Activated naive CD8-positive, alpha-beta T cell treated with anti-CD3 and anti-CD28 coated beads, Interleukin-2, amount 10 ng/mL, durations not matched to agents 7 days and 5 days (primary cell): ENCODE data around the gene CLDN10. TPM values are rescaled to one million over a fixed set of nuclear protein-coding genes. Genes with fewer than 3 reads are reported as not detected.
"Not testable (repeated sequence)": the region's sequence is repeated elsewhere in the genome, so short reads cannot be mapped to it uniquely, and the experiment has no call there.

Experiments
- ATAC-seq: fragments of 150-1000 bp; cut with Tn5 transposase; one replicate; pipeline ENCODE4 v1.10.0; 2021; ENCODE audit warnings: low read depth, moderate library complexity
- POLR2A ChIA-PET: fragments of 350-600 bp; sonication (Branson Sonifier 250); formaldehyde crosslinking; loops from one replicate; lab custom pipeline; 2021; ENCODE audit warnings: antibody characterized with exemption; lab: Charles Lee
- DNase-seq: peaks from one replicate; pipeline ENCODE4 v3.0.0; 2021
- H3K27ac Mint-ChIP-seq: one replicate; pipeline ENCODE4 v1.8.0; 2022; ENCODE audit warnings: mild to moderate bottlenecking, mixed read lengths
- H3K27me3 Mint-ChIP-seq: one replicate; pipeline ENCODE4 v1.8.0; 2022; ENCODE audit warnings: mild to moderate bottlenecking, moderate library complexity, mixed read lengths
- H3K36me3 Mint-ChIP-seq: one replicate; pipeline ENCODE4 v1.8.0; 2021; ENCODE audit warnings: mild to moderate bottlenecking, mixed read lengths
- H3K4me1 Mint-ChIP-seq: one replicate; pipeline ENCODE4 v1.8.0; 2021; ENCODE audit warnings: mixed read lengths
- H3K4me3 Mint-ChIP-seq: one replicate; pipeline ENCODE4 v1.8.0; 2022; ENCODE audit warnings: mild to moderate bottlenecking, moderate library complexity, mixed read lengths
- H3K9me3 Mint-ChIP-seq: one replicate; pipeline ENCODE4 v1.8.0; 2021; ENCODE audit warnings: mixed read lengths
- total RNA-seq, 2 experiments: library from RNA; stranded (reverse); gene quantifications; one replicate each; pipeline ENCODE4 v1.2.3, GENCODE V29; 2021

The CLDN10 gene
- total RNA-seq = not detected

GRCh38 chr13:95552539-95553441 lies at the start of gene CLDN10:
TSS of gene CLDN10 (plus strand) at chr13:95552720. CDS start at chr13:95552754, 34 bp downstream.
- Mint-ChIP-seq H3K4me1 (peaks cover 2% of the 10 kb centered on the region), H3K4me3 (peak within 1 kb of the TSS; percentile 38), H3K27ac (no peak within 1 kb of the TSS), H3K27me3 (peaks cover 70% of the 10 kb centered on the region), H3K9me3 (no peaks in the 10 kb centered on the region), H3K36me3 (no peaks in the 10 kb centered on the region)
- POLR2A ChIA-PET = no interaction called here
- peak; percentile 33 for DNase-seq
- ATAC-seq = peak; percentile 33

- H3K27me3 Mint-ChIP-seq = no peaks in the 10 kb centered on the region
- no peak overlapping the region for H3K27ac Mint-ChIP-seq
- ATAC-seq = no peak
- no peak overlapping the region for H3K4me3 Mint-ChIP-seq
- H3K4me1 Mint-ChIP-seq = no peaks in the 10 kb centered on the region
- no peak for DNase-seq
- POLR2A ChIA-PET = no interaction called here
- peaks cover 2% of the 10 kb centered on the region for H3K9me3 Mint-ChIP-seq
- no peaks in the 10 kb centered on the region for H3K36me3 Mint-ChIP-seq
Observed at GRCh38 chr13:95503662-95504061, 48.9 kb upstream of the CLDN10 start.

- H3K4me3 Mint-ChIP-seq = no peak overlapping the region
- ATAC-seq = no peak
- POLR2A ChIA-PET = no interaction called here
- no peaks in the 10 kb centered on the region for H3K36me3 Mint-ChIP-seq
- no peaks in the 10 kb centered on the region for H3K4me1 Mint-ChIP-seq
- H3K9me3 Mint-ChIP-seq = peaks cover 2% of the 10 kb centered on the region
- no peaks in the 10 kb centered on the region for H3K27me3 Mint-ChIP-seq
- no peak for DNase-seq
- no peak overlapping the region for H3K27ac Mint-ChIP-seq
Observed at GRCh38 chr13:95505265-95505664, 47.3 kb upstream of the CLDN10 start.

DNA sequence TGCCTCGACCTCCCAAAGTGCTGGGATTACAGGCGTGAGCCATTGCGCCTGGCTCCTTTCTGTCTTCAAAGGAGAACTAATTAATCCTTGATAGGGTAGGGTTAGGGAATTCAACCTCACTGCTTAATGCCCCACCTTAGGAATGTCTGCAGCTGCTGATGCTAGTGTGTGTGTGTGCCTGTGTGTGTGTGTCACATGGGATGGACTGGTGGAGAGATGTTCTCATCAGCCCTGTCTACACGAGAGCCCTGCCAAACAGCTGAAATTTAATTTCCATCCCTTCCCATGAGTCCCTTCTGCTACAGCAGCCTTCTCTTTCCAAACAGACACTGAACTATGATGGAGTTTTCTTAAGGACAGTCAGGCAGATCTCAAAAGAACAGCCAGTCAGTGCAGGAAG lies 46.5 kb upstream of the CLDN10 start:
- no peaks in the 10 kb centered on the region for H3K9me3 Mint-ChIP-seq
- POLR2A ChIA-PET = no interaction called here
- DNase-seq (no peak), ATAC-seq (no peak)
- H3K27ac Mint-ChIP-seq = no peak overlapping the region
- H3K36me3 Mint-ChIP-seq = no peaks in the 10 kb centered on the region
- peaks cover 2% of the 10 kb centered on the region for H3K27me3 Mint-ChIP-seq
- H3K4me1 Mint-ChIP-seq = no peaks in the 10 kb centered on the region
- no peak overlapping the region for H3K4me3 Mint-ChIP-seq

DNA sequence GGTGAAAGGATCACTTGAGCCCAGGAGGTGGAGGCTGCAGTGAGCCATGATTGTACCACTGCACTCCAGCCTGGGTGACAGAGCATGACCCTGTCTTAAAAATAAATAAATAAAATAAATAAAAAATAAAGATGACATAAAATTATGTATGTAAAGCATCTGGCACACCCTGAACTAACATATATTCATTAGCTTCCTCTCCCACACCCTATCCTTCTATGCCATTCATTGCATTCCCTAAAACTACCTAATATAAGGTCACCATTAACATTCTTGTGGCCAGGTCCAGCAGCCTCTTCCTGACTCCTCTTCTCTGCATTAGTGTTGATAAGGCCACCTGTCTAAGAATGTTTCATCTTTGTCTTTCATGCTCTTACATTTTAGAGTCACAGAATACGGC lies 44.5 kb upstream of the CLDN10 start:
- Mint-ChIP-seq H3K4me3 (no peak overlapping the region), H3K9me3 (no peaks in the 10 kb centered on the region), H3K4me1 (no peaks in the 10 kb centered on the region), H3K27ac (no peak overlapping the region), H3K27me3 (peaks cover 2% of the 10 kb centered on the region), H3K36me3 (no peaks in the 10 kb centered on the region)
- no peak for ATAC-seq
- no peak for DNase-seq
- POLR2A ChIA-PET = no interaction called here

GRCh38 chr13:95508996-95509395 lies 43.5 kb upstream of the CLDN10 start:
- DNase-seq = no peak
- Mint-ChIP-seq H3K36me3 (no peaks in the 10 kb centered on the region), H3K9me3 (no peaks in the 10 kb centered on the region), H3K4me3 (no peak overlapping the region), H3K4me1 (no peaks in the 10 kb centered on the region), H3K27me3 (peaks cover 2% of the 10 kb centered on the region), H3K27ac (no peak overlapping the region)
- ATAC-seq = no peak
- POLR2A ChIA-PET = no interaction called here

GRCh38 chr13:95509521-95510310 lies 42.8 kb upstream of the CLDN10 start:
- H3K4me3 Mint-ChIP-seq = no peak overlapping the region
- H3K27me3 Mint-ChIP-seq = peaks cover 2% of the 10 kb centered on the region
- H3K4me1 Mint-ChIP-seq = no peaks in the 10 kb centered on the region
- no peaks in the 10 kb centered on the region for H3K9me3 Mint-ChIP-seq
- no peak overlapping the region for H3K27ac Mint-ChIP-seq
- POLR2A ChIA-PET = no interaction called here
- no peaks in the 10 kb centered on the region for H3K36me3 Mint-ChIP-seq
- DNase-seq (no peak), ATAC-seq (no peak)

- POLR2A ChIA-PET = no interaction called here
- Mint-ChIP-seq H3K36me3 (no peaks in the 10 kb centered on the region), H3K27me3 (peaks cover 2% of the 10 kb centered on the region), H3K4me1 (no peaks in the 10 kb centered on the region), H3K4me3 (no peak overlapping the region), H3K9me3 (no peaks in the 10 kb centered on the region), H3K27ac (no peak overlapping the region)
- ATAC-seq = no peak
- no peak for DNase-seq
Observed at GRCh38 chr13:95510950-95511349, 41.6 kb upstream of the CLDN10 start.

DNA sequence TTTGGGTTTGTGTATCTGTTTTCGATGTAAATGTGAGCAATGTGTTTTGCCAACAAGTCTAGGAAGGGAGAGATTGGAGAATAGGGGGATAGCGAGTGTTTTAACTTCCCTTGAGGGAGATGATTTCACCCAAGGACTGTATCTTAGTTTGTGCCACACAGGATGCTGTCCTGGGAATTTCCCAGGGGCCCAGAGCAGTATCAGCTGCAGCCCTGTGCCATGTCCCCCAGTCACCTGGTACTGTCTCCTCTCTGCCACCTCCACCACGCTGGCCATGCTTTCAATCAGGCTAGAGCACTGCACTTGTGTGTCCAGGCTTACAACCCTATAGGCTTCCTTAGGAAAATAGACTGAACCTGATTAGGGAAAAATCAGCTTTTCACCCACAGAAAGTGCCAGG lies 40.1 kb upstream of the CLDN10 start:
- ATAC-seq = no peak
- POLR2A ChIA-PET = no interaction called here
- H3K36me3 Mint-ChIP-seq = no peaks in the 10 kb centered on the region

GRCh38 chr13:95512957-95513356 lies 39.6 kb upstream of the CLDN10 start:
- peaks cover 8% of the 10 kb centered on the region for H3K27me3 Mint-ChIP-seq
- H3K4me3 Mint-ChIP-seq = no peak overlapping the region
- H3K4me1 Mint-ChIP-seq = no peaks in the 10 kb centered on the region
- H3K9me3 Mint-ChIP-seq = no peaks in the 10 kb centered on the region
- DNase-seq (no peak), ATAC-seq (no peak)
- no peaks in the 10 kb centered on the region for H3K36me3 Mint-ChIP-seq
- POLR2A ChIA-PET = no interaction called here
- no peak overlapping the region for H3K27ac Mint-ChIP-seq

More for the DNA sequence above, 40.1 kb upstream of the CLDN10 start:
- no peak for DNase-seq
- H3K4me3 Mint-ChIP-seq = no peak overlapping the region
- H3K27me3 Mint-ChIP-seq = peaks cover 5% of the 10 kb centered on the region
- H3K27ac Mint-ChIP-seq = no peak overlapping the region
- no peaks in the 10 kb centered on the region for H3K9me3 Mint-ChIP-seq
- H3K4me1 Mint-ChIP-seq = no peaks in the 10 kb centered on the region

DNA sequence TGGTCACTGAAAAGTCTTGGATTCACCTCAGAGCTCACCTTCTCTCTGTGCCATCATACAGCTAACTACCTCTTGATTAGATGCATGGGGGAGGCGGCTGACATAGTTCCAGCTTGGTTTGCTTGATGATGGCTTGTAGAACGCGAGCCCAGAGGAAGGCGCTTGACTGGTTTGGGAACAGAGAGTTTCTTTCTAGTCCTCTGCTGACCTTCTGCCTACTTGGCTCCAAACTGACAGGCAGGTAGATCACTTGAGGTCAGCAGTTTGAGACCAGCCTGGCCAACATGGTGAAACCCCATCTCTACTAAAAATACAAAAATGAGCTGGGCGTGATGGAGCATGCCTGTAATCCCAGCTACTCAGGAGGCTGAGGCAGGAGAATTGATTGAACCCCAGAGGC lies 36.9 kb upstream of the CLDN10 start:
- H3K4me3 Mint-ChIP-seq, H3K4me1 Mint-ChIP-seq, H3K27ac Mint-ChIP-seq, H3K36me3 Mint-ChIP-seq, POLR2A ChIA-PET, ATAC-seq, H3K9me3 Mint-ChIP-seq, DNase-seq, H3K27me3 Mint-ChIP-seq: not testable (repeated sequence)

DNA sequence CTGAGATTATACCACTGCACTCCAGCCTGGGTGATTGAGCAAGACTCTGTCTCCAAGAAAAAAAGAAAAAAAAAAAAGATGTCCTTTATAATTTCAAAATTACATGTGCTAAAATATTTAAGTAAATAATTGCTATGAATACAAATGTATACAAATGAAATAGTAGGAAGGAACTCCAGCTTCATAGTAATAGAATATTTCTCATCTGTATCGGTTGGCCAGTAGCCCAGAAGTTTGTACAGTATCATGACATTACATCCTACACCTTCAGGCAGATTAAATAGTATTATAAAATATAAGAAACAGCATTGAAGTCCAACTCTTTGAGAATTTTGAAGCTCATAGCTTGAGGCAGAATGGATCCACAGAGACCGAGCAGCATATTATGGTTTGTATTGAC lies 36.5 kb upstream of the CLDN10 start:
- DNase-seq (no peak), ATAC-seq (no peak)
- POLR2A ChIA-PET = no interaction called here
- H3K27me3 Mint-ChIP-seq = peaks cover 6% of the 10 kb centered on the region
- no peaks in the 10 kb centered on the region for H3K9me3 Mint-ChIP-seq
- no peaks in the 10 kb centered on the region for H3K4me1 Mint-ChIP-seq
- H3K27ac Mint-ChIP-seq = no peak overlapping the region
- H3K4me3 Mint-ChIP-seq = no peak overlapping the region
- H3K36me3 Mint-ChIP-seq = no peaks in the 10 kb centered on the region

DNA sequence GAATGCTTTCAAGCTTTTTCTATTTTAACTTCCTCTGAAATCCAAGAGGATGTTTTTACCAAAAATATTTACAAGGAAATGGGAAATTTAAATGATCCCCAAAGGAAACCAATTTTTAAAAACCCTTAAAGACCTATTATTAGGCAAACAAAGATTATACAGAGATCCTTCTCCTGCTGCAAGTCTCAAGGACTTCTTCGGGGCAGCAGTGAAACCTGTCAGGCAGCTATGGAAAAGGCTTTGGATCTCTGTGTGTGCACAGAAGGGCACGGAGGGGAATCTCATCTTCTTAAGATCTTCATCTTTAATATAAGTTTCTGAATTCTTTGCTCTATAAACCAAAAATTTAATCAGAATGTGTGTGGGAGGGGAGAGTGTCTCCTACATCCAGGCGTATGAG lies 36.0 kb upstream of the CLDN10 start:
- no peak overlapping the region for H3K27ac Mint-ChIP-seq
- DNase-seq (no peak), ATAC-seq (no peak)
- no peak overlapping the region for H3K4me3 Mint-ChIP-seq
- H3K27me3 Mint-ChIP-seq = peaks cover 6% of the 10 kb centered on the region
- H3K4me1 Mint-ChIP-seq = no peaks in the 10 kb centered on the region
- H3K36me3 Mint-ChIP-seq = no peaks in the 10 kb centered on the region
- POLR2A ChIA-PET = no interaction called here
- H3K9me3 Mint-ChIP-seq = no peaks in the 10 kb centered on the region

- DNase-seq (no peak), ATAC-seq (no peak)
- H3K4me3 Mint-ChIP-seq = no peak overlapping the region
- no peaks in the 10 kb centered on the region for H3K4me1 Mint-ChIP-seq
- H3K36me3 Mint-ChIP-seq = no peaks in the 10 kb centered on the region
- H3K9me3 Mint-ChIP-seq = no peaks in the 10 kb centered on the region
- no peak overlapping the region for H3K27ac Mint-ChIP-seq
- POLR2A ChIA-PET = no interaction called here
- H3K27me3 Mint-ChIP-seq = peaks cover 4% of the 10 kb centered on the region
Observed at GRCh38 chr13:95523598-95523997, 28.9 kb upstream of the CLDN10 start.
